OCI-LY3 (cell line): ENCODE results near the gene ASB12.

ENCODE experiments used
- H2AFZ ChIP-seq: fragments of 200-600, 300-600 bp; shearing (Covaris generic); 2 replicates; pipeline ENCODE4 v1.6.0; 2014; ENCODE audit warnings: antibody characterized with exemption, low read depth, low read length
- H3K27ac ChIP-seq: fragments of 200-600, 300-600 bp; sonication (generic); 2 replicates; pipeline ENCODE4 v1.5.1; 2014; ENCODE audit warnings: mild to moderate bottlenecking, low read length, moderate library complexity, mixed read lengths
- H3K27me3 ChIP-seq: fragments of 200-600, 300-600 bp; sonication (generic); 2 replicates; pipeline ENCODE4 v1.6.1; 2014; ENCODE audit warnings: low read depth, low read length, mixed read lengths
- H3K36me3 ChIP-seq: fragments of 200-600, 300-600 bp; sonication (generic); replicated peaks from 2 replicates; pipeline ENCODE3; 2014; ENCODE audit warnings: low read depth, low read length, mixed read lengths
- H3K4me1 ChIP-seq: fragments of 300-600, 200-600 bp; sonication (generic); 2 replicates; pipeline ENCODE4 v1.6.1; 2014; ENCODE audit warnings: low read length, mixed read lengths
- H3K4me2 ChIP-seq: fragments of 200-600, 300-600 bp; sonication (generic); 2 replicates; pipeline ENCODE4 v1.6.1; 2014; ENCODE audit warnings: low read length, mixed read lengths
- H3K4me3 ChIP-seq: fragments of 300-600, 200-600 bp; sonication (generic); 2 replicates; pipeline ENCODE4 v1.5.1; 2014; ENCODE audit warnings: antibody characterized with exemption, mild to moderate bottlenecking, low read length, moderate library complexity
- H3K79me2 ChIP-seq: fragments of 300-600, 200-600 bp; shearing (Covaris generic); 2 replicates; pipeline ENCODE4 v1.6.1; 2014; ENCODE audit warnings: mild to moderate bottlenecking, low read length, mixed read lengths
- H3K9ac ChIP-seq: fragments of 300-600, 200-600 bp; shearing (Covaris generic); 2 replicates; pipeline ENCODE4 v1.6.0; 2014; ENCODE audit warnings: mild to moderate bottlenecking, low read length, moderate library complexity
- H3K9me3 ChIP-seq: fragments of 200-600, 300-600 bp; shearing (Covaris generic); 2 replicates; pipeline ENCODE4 v1.6.1; 2014; ENCODE audit warnings: low read length, mixed read lengths; ENCODE audit not compliant: insufficient read depth
- H4K20me1 ChIP-seq: fragments of 200-600, 300-600 bp; sonication (generic); 2 replicates; pipeline ENCODE4 v1.6.1; 2016; ENCODE audit warnings: low read length, mixed read lengths; ENCODE audit not compliant: insufficient read depth
- EZH2phosphoT487 ChIP-seq: fragments of 200-600 bp; shearing (Covaris generic); IDR thresholded peaks from 2 replicates; pipeline ENCODE4 v1.6.1; 2018; ENCODE audit warnings: antibody characterized with exemption, mixed run types, low read depth
- TF ChIP-seq, protein P1 (sequence below): fragments of 200-600, 300-600 bp; sonication (generic); IDR thresholded peaks from 2 replicates; pipeline ENCODE4 v1.5.1; 2014; ENCODE audit warnings: antibody characterized with exemption, low read length, low read depth

Gene ASB12

GRCh38 chrX:64195862-64196261 lies 34.5 kb downstream of the ASB12 start:
- no peak for TF ChIP-seq EZH2phosphoT487
- TF ChIP-seq, protein P1, sequence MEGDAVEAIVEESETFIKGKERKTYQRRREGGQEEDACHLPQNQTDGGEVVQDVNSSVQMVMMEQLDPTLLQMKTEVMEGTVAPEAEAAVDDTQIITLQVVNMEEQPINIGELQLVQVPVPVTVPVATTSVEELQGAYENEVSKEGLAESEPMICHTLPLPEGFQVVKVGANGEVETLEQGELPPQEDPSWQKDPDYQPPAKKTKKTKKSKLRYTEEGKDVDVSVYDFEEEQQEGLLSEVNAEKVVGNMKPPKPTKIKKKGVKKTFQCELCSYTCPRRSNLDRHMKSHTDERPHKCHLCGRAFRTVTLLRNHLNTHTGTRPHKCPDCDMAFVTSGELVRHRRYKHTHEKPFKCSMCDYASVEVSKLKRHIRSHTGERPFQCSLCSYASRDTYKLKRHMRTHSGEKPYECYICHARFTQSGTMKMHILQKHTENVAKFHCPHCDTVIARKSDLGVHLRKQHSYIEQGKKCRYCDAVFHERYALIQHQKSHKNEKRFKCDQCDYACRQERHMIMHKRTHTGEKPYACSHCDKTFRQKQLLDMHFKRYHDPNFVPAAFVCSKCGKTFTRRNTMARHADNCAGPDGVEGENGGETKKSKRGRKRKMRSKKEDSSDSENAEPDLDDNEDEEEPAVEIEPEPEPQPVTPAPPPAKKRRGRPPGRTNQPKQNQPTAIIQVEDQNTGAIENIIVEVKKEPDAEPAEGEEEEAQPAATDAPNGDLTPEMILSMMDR, result no peak
- no peaks in the 10 kb centered on the region for H3K9me3 ChIP-seq
- H2AFZ ChIP-seq, result no peak overlapping the region
- no peak overlapping the region for H3K27ac ChIP-seq
- H3K36me3 ChIP-seq, result no peaks in the 10 kb centered on the region
- no peaks in the 10 kb centered on the region for H3K4me1 ChIP-seq
- H3K4me2 ChIP-seq, result no peak overlapping the region
- H3K79me2 ChIP-seq, result peaks cover 40% of the 10 kb centered on the region
- H4K20me1 ChIP-seq, result no peaks in the 10 kb centered on the region
- H3K4me3 ChIP-seq, result no peak overlapping the region
- H3K9ac ChIP-seq, result no peak overlapping the region
- H3K27me3 ChIP-seq, result no peaks in the 10 kb centered on the region

DNA sequence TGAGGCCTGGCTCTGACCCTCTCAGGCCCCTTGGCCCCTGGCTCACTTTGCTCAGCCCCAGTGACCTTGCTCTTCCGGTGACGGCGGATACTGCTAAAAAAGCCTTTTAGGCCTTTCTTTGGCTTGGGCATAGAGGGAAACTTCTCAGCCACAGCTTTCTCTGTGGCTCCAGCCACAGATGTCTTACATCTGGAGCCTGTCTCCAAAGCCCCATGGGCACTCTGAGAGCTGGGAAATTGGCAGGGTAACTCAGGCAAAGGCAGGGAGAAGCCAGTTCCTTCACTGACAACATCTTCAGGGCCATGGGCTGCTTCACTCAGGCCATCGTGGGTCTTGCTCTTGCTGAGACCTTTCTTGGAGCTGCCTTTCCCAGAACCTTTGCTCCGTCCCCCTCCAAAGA lies 37.7 kb downstream of the ASB12 start:
- Histone ChIP-seq H3K4me1 (no peaks in the 10 kb centered on the region), H2AFZ (no peak overlapping the region), H3K4me2 (no peak overlapping the region), H3K36me3 (no peaks in the 10 kb centered on the region), H3K9ac (no peak overlapping the region), H3K4me3 (no peak overlapping the region), H3K27me3 (no peaks in the 10 kb centered on the region), H3K27ac (no peak overlapping the region), H3K79me2 (peaks cover 11% of the 10 kb centered on the region; the same call in 1 of the 2 replicates), H4K20me1 (no peaks in the 10 kb centered on the region), H3K9me3 (no peaks in the 10 kb centered on the region)
- TF ChIP-seq EZH2phosphoT487, result no peak
- TF ChIP-seq, protein P1, result no peak

DNA sequence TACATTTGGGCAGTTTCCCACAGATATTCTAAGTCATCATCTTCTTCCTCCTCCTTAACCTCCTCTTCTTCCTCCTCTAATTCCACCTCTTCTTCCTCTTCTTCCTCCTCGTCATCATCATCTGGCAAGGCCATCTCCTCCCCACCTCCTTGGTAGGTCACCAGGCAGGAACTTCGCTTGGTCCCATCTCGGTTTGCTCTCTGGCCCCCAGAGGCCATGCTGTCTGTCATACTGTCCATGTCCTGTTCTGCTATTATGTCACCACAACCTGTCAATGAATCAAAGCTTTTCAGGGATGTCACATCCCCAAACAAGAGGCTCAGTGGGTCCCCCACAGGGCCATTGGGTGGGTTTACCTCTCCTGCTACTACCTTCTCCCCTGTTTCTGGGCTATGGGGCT lies 38.4 kb downstream of the ASB12 start:
- Histone ChIP-seq H4K20me1 (no peaks in the 10 kb centered on the region), H3K27ac (no peak overlapping the region), H3K9ac (no peak overlapping the region), H3K4me1 (no peaks in the 10 kb centered on the region), H3K4me3 (no peak overlapping the region), H3K79me2 (peaks cover 6% of the 10 kb centered on the region; the same call in 1 of the 2 replicates), H3K9me3 (no peaks in the 10 kb centered on the region), H3K36me3 (no peaks in the 10 kb centered on the region), H3K4me2 (no peak overlapping the region), H2AFZ (no peak overlapping the region), H3K27me3 (no peaks in the 10 kb centered on the region)
- TF ChIP-seq EZH2phosphoT487, result no peak
- TF ChIP-seq, protein P1, result no peak

DNA sequence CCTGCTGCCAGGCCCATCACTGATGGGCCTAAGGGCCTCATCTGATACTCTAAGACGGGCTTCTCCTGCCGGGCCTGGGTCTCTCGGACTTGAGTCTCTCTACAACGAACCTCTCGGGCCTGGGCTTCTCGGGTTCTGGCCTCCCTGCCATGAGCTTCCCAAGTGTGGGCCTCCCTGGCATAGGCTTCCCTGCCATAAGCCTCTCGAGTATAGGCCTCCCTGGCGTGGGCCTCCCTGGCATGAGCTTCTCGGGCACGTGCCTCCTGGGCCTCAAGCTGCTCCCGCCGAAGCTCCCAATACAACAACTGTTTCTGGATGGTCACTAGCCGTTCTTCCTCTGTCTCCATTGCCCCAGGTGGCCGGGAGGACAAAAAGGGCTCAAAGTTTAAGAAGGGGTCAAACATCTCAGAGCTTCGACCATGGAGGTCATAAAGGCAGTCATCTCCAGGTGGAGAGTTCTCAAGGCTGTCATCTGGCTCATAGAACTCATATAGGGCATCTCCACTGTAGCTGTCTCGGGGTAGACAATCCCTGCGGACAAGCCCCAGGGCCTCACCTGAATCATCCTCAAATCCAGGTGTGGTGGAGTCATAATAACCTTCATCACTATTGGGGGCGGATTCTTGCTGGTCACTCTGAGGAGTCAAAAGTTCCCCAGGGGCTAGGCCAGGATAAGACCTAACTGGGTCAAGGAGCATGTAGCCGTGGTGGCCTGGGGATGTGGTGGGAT lies 39.0 kb downstream of the ASB12 start:
- TF ChIP-seq, protein P1, result no peak
- TF ChIP-seq EZH2phosphoT487, result no peak
- Histone ChIP-seq H3K79me2 (no peaks in the 10 kb centered on the region), H2AFZ (no peak overlapping the region), H3K27me3 (no peaks in the 10 kb centered on the region), H3K27ac (no peak overlapping the region), H3K36me3 (no peaks in the 10 kb centered on the region), H3K4me1 (no peaks in the 10 kb centered on the region), H3K4me2 (no peak overlapping the region), H3K9me3 (no peaks in the 10 kb centered on the region), H3K9ac (no peak overlapping the region), H3K4me3 (no peak overlapping the region), H4K20me1 (no peaks in the 10 kb centered on the region)
